GM18519 (cell line): Measurements from ENCODE around the gene ERCC1.

Source experiments
- ATAC-seq: cut with Tn5 transposase; IDR thresholded peaks from one replicate; pipeline ENCODE4 v1.9.1; 2021; ENCODE audit warnings: mild to moderate bottlenecking, moderate library complexity; ENCODE audit not compliant: unreplicated experiment, low FRiP score

ERCC1 gene

DNA sequence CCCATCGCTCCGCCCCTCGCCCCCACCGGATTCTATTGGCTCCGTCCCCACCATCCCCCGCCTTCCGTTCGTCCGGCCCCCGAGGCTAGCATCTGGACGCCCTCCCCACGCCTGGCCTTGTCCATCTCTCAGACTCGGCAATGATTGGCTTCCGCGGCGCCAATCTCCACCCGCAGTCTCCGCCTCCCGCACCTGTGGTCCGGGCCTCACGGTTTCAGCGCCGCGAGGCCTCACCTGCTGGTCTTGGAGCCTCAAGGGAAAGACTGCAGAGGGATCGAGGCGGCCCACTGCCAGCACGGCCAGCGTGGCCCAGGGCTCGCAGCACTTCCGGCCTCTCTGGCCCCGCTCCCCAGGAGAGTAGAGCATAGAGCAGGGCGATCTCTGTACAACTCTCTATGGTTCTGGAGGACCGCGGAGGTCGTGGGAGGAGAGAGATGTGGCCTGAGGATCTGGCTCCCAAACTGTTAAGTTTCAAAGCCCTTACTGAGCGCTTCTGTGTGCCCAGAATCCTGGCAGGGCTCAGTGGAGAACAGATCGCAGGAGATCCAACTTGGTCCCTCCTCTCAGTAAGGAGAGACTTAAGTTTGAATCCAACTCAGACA is at the start of gene ERCC1:
TSS of gene ERCC1 (minus strand) at position 329 of the 602 bp plus-strand sequence. CDS start 543 bp downstream, outside the sequence.
- ATAC-seq: peak; percentile 34

DNA sequence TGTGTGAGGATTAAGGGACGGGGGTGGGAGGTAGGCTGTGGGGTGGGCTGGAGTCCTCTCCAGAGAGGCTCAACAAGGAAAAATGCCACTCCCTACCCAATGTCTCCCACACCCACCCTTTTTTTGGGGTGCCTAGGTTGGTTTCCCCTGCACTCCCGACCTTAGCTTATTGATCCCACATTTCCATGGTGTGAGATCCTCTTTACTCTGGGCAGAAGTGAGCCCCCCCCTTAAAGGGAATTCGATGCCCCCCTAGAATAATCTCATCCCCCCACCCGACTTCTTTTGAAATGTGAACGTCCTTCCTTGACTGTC is 49.6 kb upstream of the ERCC1 start:
- ATAC-seq: no peak

- ATAC-seq: no peak
Measured at GRCh38 chr19:45472563-45473366, 49.0 kb upstream of the ERCC1 start.

GRCh38 chr19:45471931-45472562 is 48.3 kb upstream of the ERCC1 start:
- ATAC-seq: no peak

DNA sequence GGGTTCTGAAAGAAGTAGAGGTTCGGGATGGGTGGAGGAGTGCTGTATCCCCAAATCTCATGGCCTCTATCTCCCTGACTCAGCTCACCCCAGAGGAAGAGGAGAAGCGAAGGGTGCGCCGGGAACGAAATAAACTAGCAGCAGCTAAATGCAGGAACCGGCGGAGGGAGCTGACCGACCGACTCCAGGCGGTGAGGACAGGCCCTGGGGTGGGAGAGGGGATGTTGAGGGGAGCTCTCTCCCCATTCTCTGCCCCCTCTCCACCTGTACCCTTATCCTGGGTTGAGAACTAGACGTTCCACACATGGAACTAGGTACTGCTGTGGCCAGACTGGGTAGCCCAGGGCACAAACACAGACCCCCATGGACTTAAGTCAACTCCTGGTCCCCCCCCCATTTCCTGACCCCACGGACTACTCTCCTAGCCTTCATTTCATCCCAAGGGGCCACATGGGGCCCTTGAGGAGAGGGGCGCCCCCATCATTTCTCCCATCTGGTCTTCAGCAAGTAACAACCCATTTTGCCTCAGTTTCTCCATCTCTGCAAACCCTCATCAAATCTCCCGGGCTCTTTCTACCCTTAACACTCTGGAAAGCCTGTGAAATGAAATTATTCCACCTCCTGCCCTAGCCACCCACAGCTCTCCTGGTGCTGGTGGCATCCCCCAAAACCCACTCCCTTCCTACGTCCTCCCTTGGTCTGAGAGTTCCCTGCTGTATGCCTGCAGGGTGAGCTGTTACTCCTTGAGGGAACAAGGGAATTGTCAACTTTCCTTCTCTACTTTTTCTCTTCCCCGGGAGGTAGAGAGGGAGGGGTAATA is 47.6 kb upstream of the ERCC1 start:
- no peak for ATAC-seq

- ATAC-seq: no peak
Measured at GRCh38 chr19:45470762-45471081, 47.0 kb upstream of the ERCC1 start.

GRCh38 chr19:45469945-45470761 is 46.4 kb upstream of the ERCC1 start:
- ATAC-seq: no peak

DNA sequence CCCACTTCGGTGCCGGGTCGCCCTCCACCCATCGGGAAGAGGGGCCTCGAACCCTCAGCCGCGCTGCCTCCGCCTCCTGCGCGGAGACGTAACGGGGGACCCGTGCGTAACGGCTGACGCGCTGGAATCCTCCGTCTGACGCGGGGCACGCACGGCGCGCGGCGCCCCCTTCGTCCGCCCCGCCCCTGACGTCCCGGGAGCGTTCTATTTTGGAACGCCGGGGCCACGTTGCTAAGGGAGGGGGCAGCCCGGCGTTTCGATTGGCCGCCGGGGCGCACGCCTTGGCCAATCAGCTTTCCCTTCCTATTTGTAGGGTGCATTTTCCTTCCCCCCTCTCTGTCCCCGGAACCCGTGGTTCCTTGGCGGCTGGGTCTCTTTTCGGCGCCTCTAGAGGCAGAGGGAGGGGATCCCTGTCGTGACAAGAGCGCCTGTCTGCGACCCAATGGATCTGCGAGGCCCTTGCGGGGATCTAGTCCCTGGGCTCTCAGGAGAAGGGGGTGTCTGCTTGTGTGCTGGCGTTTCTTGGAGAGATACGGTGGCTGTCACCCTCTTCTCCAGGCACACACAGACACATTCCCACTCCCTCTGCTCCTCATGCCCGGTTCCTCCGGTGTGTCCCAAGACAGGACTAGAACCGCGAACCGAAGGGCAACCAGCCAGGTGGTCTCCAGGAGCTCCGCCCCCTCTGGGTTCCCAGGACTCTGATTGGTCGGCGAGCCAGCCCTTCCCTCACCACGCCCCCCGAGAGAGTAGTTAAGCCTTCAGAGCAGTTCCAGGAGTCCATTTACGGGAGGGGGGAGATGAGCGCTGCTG is 45.6 kb upstream of the ERCC1 start:
- ATAC-seq: no peak

GRCh38 chr19:45468803-45469131 is 45.0 kb upstream of the ERCC1 start:
- ATAC-seq: no peak

DNA sequence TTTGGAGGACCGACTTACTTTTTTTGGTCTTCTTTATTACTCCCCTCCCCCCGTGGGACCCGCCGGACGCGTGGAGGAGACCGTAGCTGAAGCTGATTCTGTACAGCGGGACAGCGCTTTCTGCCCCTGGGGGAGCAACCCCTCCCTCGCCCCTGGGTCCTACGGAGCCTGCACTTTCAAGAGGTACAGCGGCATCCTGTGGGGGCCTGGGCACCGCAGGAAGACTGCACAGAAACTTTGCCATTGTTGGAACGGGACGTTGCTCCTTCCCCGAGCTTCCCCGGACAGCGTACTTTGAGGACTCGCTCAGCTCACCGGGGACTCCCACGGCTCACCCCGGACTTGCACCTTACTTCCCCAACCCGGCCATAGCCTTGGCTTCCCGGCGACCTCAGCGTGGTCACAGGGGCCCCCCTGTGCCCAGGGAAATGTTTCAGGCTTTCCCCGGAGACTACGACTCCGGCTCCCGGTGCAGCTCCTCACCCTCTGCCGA is 44.5 kb upstream of the ERCC1 start:
- ATAC-seq: no peak

DNA sequence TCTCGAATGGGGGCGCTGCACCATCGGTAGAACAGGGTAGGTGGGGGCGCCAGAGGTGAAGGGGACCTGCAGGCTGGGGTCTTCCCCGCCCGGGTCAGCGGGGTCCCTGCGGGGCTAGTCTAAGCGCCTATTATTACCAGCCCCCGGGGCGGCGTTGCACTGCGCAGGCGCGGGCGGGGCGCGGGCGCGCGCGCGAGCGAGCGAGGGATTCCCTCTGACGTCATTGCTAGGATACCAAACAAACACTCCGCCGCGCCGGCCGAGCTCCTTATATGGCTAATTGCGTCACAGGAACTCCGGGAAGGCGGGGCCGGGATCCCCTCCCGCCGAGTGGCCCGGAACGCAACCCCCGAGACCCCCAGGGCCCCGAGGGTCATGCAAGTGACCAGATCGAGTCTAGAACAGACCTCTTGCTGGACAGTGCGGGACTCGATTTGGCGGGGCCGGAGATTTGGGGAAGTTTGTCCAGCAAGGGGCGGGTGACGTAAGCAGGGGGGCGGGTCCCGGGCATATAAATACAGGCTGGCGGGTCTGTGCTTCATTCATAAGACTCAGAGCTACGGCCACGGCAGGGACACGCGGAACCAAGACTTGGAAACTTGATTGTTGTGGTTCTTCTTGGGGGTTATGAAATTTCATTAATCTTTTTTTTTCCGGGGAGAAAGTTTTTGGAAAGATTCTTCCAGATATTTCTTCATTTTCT is 43.9 kb upstream of the ERCC1 start, which contains the start of gene FOSB:
TSS of gene FOSB (plus strand) at position 541 of the 703 bp plus-strand sequence. CDS start 591 bp downstream, outside the sequence.
- ATAC-seq: peak; percentile 31

DNA sequence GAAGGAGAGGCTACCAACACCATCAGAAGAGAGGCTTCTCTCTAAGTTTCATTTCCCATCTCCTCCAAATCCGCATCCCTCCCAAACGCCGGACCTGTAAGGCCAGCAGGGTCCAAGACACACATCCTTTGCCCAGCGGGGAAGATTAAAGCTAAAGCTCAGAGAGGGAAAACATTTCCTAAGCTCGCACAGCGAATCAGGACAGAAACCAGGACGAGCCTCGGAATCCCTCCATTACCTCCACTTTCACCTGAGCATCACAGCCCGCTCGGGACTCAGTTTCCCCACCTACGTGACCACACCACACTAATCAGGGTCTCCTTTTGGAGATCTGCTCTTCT is 43.4 kb upstream of the ERCC1 start:
- ATAC-seq: no peak

DNA sequence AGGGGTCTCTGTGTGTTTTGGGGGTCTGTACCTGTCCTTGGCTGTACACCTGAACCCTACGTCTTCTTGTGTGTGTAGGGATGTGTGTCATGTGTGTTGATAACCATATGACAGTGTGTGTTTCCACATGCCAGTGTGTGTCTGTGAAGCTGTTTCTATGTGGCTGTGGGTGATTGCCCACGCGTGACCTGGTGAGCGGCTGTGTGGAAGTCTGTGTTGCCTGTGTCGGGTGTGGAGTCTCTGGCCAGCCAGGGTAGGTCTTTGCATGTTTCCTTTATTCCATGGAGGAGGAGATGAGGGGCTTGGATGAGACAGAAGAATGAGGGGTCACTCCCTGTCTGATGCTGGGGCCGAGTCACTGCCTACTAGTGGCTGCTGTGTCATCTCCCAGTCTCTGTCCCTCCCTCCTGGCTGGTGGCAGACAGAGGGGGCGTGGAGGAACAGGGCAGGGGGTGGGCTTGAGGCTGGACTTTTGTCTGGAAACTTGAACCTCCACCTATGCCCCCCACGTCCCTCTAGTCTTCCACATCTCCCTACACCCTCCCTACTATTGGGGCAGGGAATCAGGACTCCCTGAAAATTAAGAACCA is 41.2 kb upstream of the ERCC1 start:
- no peak for ATAC-seq

- no peak for ATAC-seq
Measured at GRCh38 chr19:45464274-45464673, 40.6 kb upstream of the ERCC1 start.

GRCh38 chr19:45463241-45463640 is 39.5 kb upstream of the ERCC1 start:
- no peak for ATAC-seq

GRCh38 chr19:45462174-45462573 is 38.5 kb upstream of the ERCC1 start:
- no peak for ATAC-seq

GRCh38 chr19:45460807-45461347 is 37.2 kb upstream of the ERCC1 start:
- no peak for ATAC-seq

GRCh38 chr19:45457776-45458175 is 34.1 kb upstream of the ERCC1 start:
- ATAC-seq: no peak
